Measurements from ENCODE around the gene CACNA2D4.

CACNA2D4 gene

GRCh38 chr12:1933342-1934051 lies 15.0 kb upstream of the CACNA2D4 start:
- DNase-seq: no peak

GRCh38 chr12:1932264-1932777 lies 13.9 kb upstream of the CACNA2D4 start:
- DNase-seq: no peak

- DNase-seq: no peak
These were observed 13.2 kb upstream of the CACNA2D4 start for GRCh38 chr12:1931642-1932041.

- DNase-seq: no peak
These were observed 12.5 kb upstream of the CACNA2D4 start for GRCh38 chr12:1930803-1931597.

GRCh38 chr12:1929985-1930802 lies 11.7 kb upstream of the CACNA2D4 start:
- DNase-seq: no peak

DNA sequence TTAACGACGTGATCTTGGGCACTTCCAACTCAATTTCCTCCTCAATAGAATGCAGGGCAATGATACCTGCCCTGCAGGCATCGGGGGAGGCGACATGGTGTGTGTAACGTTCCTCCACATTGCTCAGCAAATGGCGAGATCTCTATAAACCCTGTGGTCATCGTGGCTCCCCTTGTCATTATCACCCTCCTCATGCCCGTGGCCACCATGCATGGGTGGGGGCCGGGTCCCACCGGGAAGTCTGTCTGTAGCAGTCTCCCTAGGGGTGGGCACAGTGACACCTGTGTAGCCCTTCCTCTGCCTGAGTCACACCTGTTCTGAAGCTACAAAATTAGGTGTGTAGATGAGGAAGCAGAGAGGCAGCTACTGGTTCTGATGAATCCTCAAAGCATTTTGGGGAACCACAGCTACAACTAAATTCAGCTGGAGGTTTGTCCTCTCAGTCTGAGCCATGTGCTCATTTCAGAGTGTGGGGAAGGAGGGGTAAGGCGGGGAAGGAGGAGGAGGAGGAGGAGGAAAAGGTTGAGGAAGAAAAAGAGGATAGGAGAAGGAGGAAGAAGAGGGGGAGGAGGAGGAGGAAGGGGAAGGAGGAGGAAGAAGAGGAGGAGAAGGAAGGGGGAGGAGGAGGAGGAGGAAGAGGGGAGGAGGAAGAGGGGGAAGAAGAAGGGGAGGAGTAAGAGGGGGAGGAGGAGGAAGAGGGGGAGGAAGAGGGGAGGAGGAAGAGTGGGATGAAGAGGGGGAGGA lies 11.0 kb upstream of the CACNA2D4 start:
- no peak for DNase-seq

- no peak for DNase-seq
These were observed 10.1 kb upstream of the CACNA2D4 start for GRCh38 chr12:1928439-1929121.

DNA sequence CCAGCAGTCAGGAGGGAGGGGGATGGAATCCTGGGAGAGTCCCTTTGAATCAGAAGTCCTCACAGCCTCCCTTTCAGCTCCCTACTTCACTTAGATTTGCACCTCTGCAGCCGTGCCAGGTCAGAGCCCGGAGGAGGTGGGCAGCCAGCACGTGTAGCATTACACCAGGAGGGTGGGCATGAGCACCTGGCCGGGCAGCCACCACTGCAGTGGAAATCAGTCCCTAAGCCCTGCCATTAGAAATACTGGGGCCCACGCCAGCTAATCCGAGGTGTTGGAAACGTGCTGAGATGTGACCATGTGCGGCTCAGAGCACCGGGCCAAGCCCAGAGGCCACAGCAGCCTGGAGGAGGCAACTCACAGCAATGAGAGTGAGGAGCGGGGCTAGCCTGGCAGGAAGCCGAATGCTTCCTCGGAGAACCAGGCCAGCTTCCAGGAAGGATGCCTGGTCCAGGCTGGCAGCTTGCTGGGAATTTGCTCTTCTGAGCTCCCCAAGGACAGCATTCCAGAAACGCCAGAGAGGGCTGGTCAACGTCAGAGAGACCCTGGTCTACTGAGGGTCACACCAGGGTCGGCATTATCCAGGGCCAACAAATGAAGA lies 9.4 kb upstream of the CACNA2D4 start:
- DNase-seq: no peak

DNA sequence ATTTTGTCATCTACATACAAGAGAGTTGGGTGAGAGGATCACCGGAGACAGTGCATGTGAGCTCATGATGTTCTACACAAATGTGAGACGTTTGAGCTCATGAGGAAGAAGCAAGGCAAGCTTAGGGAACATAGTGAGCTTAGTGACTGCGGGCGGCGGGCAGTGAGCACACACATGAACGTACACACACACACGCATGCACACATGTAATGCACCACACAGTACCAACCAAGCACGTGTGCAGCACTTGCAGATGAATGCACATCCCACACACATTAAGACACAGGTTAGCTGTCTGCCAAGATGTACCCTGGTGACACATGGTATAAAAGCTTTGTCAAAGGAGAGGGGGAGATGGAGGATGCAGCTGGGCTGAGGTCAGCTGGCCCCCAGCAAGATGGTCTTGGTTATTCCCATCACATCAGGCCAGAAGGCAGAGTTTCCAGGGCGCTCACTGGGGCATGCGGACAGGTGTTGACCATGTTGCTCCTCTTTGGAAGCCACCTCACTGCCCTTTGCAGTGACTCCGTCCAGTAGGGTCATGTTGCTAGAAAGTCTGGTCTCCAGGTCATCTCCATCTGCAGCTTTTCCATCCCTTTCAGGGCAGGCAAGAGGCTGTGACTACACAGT lies 8.7 kb upstream of the CACNA2D4 start:
- DNase-seq: no peak

DNA sequence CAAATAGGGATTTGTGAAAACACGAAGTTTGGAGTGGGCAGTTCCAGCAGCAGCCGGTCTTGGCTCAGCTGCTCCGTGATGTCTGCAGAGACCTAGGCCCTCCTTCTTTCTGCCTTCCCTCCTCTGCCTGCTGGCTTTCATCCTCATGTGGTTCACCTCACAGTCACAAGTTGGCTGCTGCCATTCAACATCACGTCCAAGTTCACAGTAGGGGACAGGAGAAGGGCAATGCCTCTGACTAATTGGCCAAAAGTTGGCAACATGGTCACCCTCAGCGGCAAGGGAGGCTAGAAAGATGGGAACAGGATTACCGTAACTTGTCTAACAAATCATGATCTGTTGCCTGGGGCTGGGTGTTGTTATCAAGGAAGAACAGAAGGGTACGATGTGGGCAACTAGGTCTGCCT lies 7.8 kb upstream of the CACNA2D4 start:
- DNase-seq: no peak

DNA sequence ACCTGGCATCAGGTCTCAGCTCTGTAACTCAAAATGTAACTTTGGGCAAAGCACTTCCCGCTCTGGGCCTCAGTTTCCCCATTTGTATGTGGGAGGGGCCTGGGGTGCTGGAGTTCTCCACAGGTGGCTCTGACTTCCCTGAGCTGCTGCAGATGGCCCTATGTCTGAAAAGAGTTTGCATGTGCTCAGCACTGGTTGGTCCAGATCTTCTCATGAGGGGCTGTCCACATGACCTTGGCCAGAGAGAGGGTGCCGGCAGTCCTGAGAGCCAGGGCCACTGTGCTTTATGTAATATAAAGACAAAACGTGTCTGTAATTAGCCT lies 7.2 kb upstream of the CACNA2D4 start:
- no peak for DNase-seq

DNA sequence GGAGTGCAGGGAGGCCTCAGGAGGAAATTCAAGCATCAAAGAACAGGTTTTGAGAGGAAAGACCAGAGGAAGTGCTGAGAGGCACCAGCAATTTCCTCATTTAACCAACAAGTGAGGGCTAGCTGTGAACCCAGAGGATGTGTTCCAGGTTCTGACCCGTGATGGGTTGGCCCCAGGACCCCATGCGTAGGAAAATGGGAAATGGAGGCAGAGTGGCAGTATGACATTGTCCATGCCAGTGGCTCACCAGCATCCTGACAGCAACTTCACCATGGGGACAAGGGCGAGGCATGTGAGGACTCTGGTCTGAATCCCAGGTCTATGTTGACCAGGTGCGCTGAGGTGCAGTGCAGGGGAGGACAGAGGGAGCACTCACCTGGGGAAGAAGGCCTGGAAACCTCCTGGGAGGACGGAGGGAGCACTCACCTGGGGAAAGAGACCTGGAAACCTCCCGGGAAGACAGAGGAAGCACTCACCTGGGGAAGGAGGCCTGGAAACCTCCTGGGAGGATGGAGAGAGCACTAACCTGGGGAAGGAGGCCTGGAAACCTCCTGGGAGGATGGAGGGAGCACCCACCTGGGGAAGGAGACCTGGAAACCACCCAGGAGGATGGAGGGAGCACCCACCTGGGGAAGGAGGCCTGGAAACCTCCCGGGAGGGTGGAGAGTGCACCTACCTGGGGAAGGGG lies 6.7 kb upstream of the CACNA2D4 start:
- DNase-seq: no peak

- DNase-seq: no peak
These were observed 4.5 kb upstream of the CACNA2D4 start for GRCh38 chr12:1922985-1923384.

DNA sequence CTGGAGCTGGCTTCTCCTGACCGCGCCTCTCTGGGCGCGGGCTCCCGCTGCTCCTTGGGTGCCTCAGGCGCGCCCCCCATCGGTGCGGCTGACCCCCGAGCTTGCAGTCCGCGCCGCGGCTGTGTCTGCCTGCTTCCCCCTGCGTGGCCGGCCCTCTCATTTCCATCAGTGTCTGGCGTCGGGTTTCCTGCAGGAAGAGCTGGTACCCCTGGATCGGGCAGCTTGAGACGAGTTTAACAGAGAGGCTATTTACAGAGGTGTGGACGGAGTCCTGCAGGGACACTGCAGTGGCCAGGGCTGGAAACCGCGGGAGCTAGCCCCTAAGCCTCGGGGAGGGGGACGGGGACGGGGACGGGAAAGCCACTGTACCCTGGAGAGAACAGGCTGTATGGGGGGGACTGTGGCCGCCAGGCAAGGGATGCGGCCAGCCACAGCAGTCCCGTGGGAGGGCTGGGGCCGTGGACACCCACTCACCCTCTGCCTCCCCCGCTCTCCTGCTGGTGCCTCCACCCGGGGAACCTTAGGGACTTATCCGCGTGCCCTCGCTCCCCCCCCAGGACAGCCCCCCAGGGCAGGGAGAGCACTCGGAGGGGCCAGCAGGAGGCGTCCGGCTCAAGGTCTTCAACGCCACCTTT lies 3.7 kb upstream of the CACNA2D4 start:
- no peak for DNase-seq

DNA sequence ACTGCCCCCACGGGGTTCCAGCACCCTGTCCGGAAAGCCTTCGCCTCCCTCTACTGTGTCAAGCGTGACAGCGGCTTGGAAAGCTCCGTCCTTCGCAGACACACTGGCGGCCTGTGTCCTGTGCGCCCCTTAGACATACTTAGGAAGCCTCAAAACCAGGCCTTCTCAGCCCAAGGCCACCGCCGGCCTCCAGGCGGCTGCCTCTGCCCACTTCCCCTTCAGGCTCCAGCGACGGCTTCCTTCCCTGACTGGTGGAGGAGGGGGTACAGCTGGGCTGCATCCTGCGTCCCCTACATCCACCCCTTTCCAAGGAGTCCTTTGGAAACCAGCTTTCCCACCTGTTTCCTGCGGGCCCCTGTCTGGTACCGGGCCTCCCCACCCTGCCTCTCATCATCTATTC lies 2.5 kb upstream of the CACNA2D4 start:
- no peak for DNase-seq

DNA sequence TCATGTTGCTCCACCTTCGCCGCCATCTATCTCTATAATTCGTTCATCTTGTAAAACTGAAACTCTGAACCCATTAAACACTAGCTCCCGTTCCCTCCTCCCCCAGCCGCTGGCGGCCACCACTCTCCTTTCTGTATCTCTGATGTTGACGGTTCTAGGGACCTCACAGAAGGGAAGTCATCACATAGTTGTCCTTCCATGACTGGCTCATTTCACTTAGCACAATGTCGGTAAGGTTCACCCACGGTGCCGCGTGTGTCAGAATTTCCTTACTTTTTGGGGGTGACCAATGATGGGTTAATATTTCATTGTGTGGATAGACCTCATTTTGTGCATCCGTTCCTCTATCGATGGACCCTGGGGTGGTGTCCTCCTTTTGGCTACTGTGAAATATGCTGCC lies 2.0 kb upstream of the CACNA2D4 start:
- no peak for DNase-seq

DNA sequence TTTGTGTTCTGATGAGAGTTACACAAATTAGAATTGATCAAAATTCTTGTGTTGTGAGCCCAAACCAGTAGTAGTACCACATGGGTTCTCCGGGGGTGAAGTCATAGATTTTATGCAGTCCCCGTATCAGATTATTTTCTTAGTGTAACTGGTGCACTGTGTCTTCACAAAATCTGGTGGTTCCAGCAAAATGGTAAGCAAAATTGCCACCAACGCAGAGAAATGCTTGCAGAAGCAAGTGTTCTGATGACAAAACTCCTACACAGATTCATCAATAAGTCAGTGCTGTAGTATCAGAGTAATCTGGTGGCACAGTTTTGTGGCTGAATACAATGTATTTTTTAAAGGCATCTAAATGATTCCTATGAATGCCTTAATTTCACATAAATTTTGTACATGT lies 1.3 kb upstream of the CACNA2D4 start:
- DNase-seq: no peak

- no peak for DNase-seq
These were observed 832 bp upstream of the CACNA2D4 start for GRCh38 chr12:1919284-1919683.

- DNase-seq: no peak
These were observed 408 bp upstream of the CACNA2D4 start for GRCh38 chr12:1918884-1919236.

Data from activated gamma-delta T cell (primary cell).